NCI-H345 treated with DMSO at 0.1 percent for 48 hours (cell line): ENCODE results near the gene PLA2G12A.

Source experiments
- DNase-seq: peaks from one replicate; lab custom pipeline; 2025; ENCODE audit not compliant: unreplicated experiment; lab: John Stamatoyannopoulos, UW

The PLA2G12A gene

GRCh38 chr4:109729117-109729717 is 653 bp downstream of the PLA2G12A start:
- DNase-seq: no peak

DNA sequence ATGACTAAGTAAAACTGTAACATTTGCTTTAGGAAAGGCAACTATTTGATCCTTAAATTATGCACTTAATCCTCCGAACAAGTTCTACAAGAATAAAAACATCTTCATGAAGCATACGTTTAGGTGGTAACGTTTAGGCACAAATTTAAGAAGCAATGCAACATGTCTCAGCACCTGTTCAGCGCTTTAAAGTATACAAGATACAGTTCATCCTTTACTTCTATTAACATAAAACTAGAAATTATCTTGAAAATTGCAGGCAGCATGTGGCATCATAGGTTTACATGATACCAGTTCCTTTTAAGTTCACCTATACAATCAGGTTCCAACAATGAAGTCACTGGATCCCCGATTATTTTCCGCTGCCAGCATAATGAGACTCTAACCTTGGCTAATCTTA is 1.5 kb downstream of the PLA2G12A start:
- no peak for DNase-seq

GRCh38 chr4:109723110-109723509 is 6.8 kb downstream of the PLA2G12A start:
- DNase-seq: no peak

DNA sequence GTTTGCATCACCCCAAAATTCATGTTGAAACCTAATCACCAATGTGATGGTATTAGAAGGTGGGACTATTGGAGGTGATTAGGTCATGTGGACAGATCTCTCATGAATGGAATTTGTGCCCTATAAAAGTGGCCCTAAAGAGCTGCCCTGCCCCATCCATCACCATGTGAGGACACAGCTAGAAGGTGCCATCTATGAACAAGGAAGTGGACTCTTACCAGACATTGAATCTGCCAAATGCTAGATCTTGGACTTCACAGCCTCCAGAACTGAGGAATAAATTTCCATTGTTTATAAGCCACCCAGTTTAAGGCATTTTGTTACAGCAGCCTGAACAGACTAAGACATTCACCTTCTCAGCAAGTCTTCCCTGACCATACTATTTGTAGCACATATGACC is 7.5 kb downstream of the PLA2G12A start:
- DNase-seq: no peak

DNA sequence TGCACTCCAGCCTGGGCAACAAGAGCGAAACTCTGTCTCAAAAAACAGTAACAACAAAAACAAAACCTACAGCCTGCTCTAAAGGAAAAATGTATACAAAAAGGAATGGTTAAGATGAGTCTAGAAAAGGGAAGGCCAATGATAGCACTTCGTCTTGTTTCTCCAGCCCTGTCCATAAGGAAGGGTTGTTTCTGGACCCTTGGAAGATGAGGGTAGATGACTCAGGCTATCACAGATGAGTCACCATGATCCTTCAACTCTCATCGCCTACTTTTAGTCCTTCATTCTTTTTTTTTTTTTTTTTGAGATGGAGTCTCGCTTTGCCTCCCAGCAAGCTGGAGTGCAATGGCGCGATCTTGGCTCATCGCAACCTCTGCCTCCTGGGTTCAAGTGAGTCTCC is 8.8 kb downstream of the PLA2G12A start:
- DNase-seq: no peak

DNA sequence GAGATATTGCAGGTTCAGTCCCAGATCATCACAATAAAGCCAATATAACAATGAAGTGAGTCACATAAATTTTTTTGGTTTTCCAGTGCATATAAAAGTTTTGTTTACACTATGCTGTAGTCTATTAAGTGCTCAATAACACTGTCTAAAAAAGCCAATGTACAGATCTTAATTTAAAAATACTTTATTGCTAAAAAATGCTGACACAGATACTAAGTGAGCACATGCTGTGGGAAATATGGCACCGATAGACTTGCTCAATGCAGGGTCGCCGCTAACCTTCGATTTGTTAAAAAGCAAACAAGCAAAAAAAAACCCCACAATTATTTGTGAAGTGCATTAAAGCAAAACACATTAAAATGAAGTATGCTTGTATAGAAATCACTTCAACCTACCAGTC is 10.3 kb downstream of the PLA2G12A start:
- no peak for DNase-seq

DNA sequence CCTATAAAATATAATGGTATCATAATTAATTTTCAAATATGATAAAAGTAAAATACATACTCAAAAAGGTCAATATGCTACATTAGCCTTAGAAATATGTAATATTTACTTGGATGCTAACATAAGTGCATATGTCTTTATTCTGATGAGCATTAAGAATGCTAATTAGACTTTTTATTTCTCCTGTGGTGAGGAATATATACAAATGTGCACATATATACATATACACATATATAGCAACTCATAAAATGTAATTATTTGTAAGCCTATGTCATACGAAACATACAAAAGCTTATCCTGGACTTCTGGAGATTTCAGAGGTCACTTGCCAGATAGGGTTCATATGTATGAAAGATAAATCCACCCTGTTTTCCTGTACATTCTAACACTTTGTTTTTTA is 11.1 kb downstream of the PLA2G12A start:
- no peak for DNase-seq

- no peak for DNase-seq
These were observed 16.4 kb downstream of the PLA2G12A start for GRCh38 chr4:109713500-109713899.

DNA sequence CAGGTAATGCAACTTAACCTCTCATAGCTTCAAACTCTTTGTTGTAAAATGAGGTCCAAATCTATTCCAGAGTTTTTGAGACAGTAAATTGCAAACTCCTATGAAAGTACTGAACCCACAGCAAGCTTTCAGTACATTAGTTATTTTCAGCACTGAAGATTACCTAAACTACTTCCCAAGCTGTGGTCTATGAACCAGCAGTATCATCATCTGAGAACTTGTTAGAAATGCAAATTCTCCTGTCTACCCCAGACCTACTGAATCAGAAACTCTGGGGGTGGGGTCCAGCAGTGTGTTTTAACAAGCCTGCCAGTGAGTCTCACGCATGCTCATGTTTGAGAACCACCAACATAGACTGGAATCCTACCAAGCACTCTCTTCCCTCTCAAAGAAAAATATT is 20.9 kb downstream of the PLA2G12A start:
- no peak for DNase-seq

GRCh38 chr4:109708435-109708834 is 21.4 kb downstream of the PLA2G12A start:
- DNase-seq: no peak

DNA sequence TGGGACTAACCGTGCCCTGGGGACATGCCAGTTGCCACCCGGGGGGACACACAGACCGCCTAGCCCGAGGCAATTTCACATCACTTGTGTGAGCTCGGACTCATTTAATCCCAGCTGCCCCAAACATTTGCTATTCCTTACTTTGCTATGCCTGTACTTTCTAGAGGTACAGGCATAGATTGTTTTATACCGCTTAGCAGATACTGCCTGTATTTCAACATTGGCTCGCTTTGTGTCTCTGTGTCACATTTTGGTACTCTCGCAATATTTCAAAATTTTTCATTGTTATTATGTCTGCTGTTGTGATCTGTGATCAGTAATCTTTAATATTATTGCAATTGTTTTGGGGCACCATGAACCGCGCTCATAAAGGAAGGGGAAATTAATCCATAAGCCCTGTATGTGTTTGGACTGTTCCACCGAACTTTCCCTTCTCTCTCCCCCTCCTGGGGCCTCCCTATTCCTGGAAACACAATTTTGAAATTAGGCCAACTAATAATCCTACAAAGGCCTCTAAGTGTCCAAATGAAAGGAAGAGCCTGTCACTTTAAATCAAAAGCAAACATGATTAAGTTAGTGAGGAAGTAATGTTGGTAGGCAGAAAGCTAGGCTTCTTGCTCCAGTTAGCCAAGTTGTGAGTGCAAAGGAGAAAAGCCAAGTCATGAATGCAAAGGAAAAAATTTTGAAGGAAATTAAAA is 26.1 kb downstream of the PLA2G12A start:
- DNase-seq: no peak

DNA sequence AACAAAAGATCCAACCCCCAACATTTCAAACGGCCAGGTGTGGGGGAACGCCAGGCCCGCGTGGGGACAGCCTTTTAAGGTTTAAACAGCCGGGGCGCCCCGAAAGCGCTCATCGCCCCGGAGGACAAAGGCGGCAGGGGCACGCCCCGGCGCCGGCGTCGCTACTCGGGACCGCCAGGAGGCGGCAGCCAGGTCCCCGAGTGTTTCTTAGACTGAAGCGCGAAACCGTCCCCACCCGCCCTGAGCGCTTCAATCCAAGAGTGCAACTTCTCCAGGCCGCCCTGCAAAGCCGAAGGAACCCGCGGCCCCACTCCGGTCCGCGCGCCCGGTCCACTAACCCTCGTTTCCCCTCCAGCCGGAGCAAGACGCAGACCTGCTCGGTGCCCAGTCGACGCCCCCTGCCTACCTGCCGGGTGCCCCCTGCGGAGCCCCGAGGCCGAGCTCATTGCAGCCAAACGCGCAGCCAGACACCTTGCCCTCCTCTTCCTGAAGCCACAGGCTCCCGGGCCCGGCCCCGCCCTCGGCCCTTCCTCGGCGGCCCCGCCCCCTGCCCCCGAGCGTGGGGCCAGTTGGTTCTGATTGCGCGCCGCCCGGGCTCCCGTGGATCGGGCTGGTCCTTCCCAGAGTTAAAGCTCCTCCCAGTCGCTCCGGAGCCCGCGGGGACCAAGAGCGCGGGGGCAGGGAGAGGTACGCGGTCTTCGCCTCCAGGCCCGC is 26.8 kb downstream of the PLA2G12A start, which contains the start of gene CASP6:
CASP6 (minus strand) TSS at position 496 of the 714 bp plus-strand sequence; CDS start at position 446, 50 bp downstream.
- peak; percentile 24 for DNase-seq

DNA sequence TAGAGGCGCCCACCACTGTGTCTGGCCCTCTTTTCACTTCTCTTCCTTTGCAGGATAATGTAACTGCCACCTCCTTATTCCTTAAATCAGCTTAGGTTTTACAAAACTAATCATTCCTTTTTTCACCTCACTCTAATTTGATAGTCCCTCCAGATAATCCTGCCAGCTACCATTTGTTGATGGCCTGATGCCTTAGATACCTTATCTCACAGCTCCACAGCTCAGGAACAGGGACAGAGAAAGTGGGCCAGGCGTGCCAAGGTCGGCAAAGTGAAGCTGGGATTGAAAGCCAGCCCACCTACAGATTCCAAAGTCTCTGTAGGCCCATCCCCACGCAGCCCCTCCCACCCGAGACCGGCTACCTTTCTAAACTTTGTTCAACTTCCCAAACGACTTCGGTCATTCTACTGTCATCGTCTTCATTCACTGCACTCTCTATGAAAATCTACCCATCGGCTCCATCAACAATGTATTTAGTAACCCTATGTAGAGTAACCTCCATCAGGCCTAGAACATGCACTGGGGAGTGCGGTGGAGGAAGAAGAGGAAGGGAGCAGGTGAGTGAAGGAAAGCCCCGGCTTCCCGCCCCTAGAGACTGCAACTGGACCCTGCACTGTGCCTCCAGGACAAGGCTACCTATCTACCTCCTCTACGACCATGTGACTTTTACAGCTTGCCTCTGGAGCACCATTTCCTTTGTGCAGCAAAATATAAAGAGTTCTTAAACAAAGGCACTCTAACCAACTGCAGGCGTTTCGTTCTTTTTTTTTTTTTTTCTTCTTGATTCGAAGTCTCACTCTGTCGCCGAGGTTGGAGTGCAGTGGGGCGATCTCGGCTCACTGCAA is 28.1 kb downstream of the PLA2G12A start:
- no peak for DNase-seq

- no peak for DNase-seq
These were observed 30.2 kb downstream of the PLA2G12A start for GRCh38 chr4:109699553-109700225.

- no peak for DNase-seq
These were observed 31.2 kb downstream of the PLA2G12A start for GRCh38 chr4:109698656-109699055.

DNA sequence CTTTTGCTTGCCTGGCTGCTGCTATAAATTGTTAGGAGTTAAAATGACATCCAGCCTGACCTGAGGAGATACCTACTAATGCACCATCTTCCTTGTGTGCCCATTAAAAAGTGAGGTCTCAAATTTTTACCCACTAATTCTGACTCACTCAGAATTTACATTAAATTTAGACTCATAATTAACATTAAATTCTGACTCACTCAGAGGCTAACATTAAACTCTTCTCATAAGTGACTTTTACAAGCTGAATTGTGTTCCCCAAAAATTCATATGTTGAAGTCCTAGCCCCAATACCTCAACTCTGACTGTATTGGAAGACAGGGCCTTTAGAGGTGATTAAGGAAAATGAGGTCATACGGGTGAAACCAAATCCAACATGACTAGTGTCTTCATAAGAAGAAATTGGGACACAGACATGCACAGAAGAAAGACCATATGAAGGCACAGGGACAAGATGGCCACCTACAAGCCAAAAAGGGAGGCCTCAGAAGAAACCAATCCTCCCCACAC is 38.4 kb downstream of the PLA2G12A start:
- no peak for DNase-seq

GRCh38 chr4:109690690-109691410 is 39.0 kb downstream of the PLA2G12A start:
- DNase-seq: no peak

DNA sequence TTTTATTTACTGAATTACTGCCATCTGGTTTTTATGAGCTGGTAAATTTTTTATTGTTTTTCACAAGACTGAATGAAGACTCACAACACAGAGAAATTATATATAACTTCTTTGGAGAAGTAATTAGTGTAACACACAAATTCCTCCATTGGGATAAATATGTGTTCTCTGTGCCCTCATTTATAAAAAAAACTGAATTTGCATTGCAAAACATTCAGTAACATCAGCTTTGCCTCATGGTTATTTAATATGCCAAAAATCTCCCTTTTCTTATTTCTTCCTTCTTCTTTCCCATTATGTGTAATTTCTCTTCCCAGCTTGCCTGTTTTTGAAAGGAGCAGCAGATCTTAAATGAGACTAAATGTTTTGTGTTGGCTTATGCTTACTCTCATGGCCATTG is 45.1 kb downstream of the PLA2G12A start:
- no peak for DNase-seq

- DNase-seq: no peak
These were observed 46.1 kb downstream of the PLA2G12A start for GRCh38 chr4:109683621-109684253.
